Stimulated activated CD4-positive, alpha-beta T cell treated with anti-CD3 and anti-CD28 coated beads, TNF-alpha, amount 100 ng/mL, for 24 hours (primary cell): ENCODE results near the gene HMCN2.

ENCODE experiments used
- DNase-seq, 3 experiments: peaks; one replicate each; pipeline ENCODE4 v3.0.0-alpha.2; 2020; ENCODE audit warnings: low read depth in 3 of 3

The HMCN2 gene

GRCh38 chr9:130466537-130467217 is 201.1 kb downstream of the HMCN2 start:
- no peak for DNase-seq

GRCh38 chr9:130467316-130467715 is 201.8 kb downstream of the HMCN2 start:
- DNase-seq, result no peak

GRCh38 chr9:130468566-130468965 is 203.0 kb downstream of the HMCN2 start:
- no peak for DNase-seq

- DNase-seq, result no peak
Observed at GRCh38 chr9:130470269-130470668, 204.7 kb downstream of the HMCN2 start.

GRCh38 chr9:130470950-130471349 is 205.4 kb downstream of the HMCN2 start:
- DNase-seq, result no peak

GRCh38 chr9:130471411-130472183 is 206.0 kb downstream of the HMCN2 start:
- DNase-seq, result no peak

- no peak for DNase-seq
Observed at GRCh38 chr9:130472184-130472705, 206.7 kb downstream of the HMCN2 start.

GRCh38 chr9:130473009-130473408 is 207.4 kb downstream of the HMCN2 start:
- no peak for DNase-seq

GRCh38 chr9:130473566-130473965 is 208.0 kb downstream of the HMCN2 start:
- DNase-seq, result no peak

GRCh38 chr9:130474106-130474505 is 208.5 kb downstream of the HMCN2 start:
- no peak for DNase-seq

- DNase-seq, result no peak
Observed at GRCh38 chr9:130476151-130476730, 210.7 kb downstream of the HMCN2 start.

- no peak for DNase-seq
Observed at GRCh38 chr9:130477564-130477963, 212.0 kb downstream of the HMCN2 start.

GRCh38 chr9:130478152-130478551 is 212.6 kb downstream of the HMCN2 start:
- DNase-seq, result no peak

GRCh38 chr9:130478736-130479575 is 213.4 kb downstream of the HMCN2 start:
- DNase-seq, result no peak

GRCh38 chr9:130479587-130479986 is 214.0 kb downstream of the HMCN2 start:
- no peak for DNase-seq

GRCh38 chr9:130480673-130481072 is 215.1 kb downstream of the HMCN2 start:
- DNase-seq, result no peak

- no peak for DNase-seq
Observed at GRCh38 chr9:130482463-130482862, 216.9 kb downstream of the HMCN2 start.

- DNase-seq, result no peak
Observed at GRCh38 chr9:130483371-130483971, 217.9 kb downstream of the HMCN2 start.
